Type B pancreatic cell (in vitro differentiated cells): ENCODE results near the gene ARAP2. TPM values are rescaled to one million over a fixed set of nuclear protein-coding genes. Genes with fewer than 3 reads are reported as not detected.

Experiments
- DNase-seq: peaks from one replicate; pipeline ENCODE4 v3.0.0; 2021; ENCODE audit warnings: mixed read lengths; ENCODE audit not compliant: unreplicated experiment; ENCODE audit errors: extremely low spot score
- H3K27ac Mint-ChIP-seq: 2 replicates; pipeline ENCODE4 v1.8.0; 2021; ENCODE audit warnings: mild to moderate bottlenecking, mixed read lengths
- H3K27me3 Mint-ChIP-seq: 2 replicates; pipeline ENCODE4 v1.8.0; 2021; ENCODE audit warnings: mixed read lengths
- H3K36me3 Mint-ChIP-seq: 2 replicates; pipeline ENCODE4 v1.8.0; 2021; ENCODE audit warnings: mixed read lengths
- H3K4me1 Mint-ChIP-seq: one replicate; pipeline ENCODE4 v1.8.0; 2021; ENCODE audit warnings: mixed read lengths; ENCODE audit not compliant: unreplicated experiment
- H3K4me3 Mint-ChIP-seq: 2 replicates; pipeline ENCODE4 v1.8.0; 2021; ENCODE audit warnings: mild to moderate bottlenecking, mixed read lengths
- H3K9me3 Mint-ChIP-seq: 2 replicates; pipeline ENCODE4 v1.8.0; 2021; ENCODE audit warnings: mixed read lengths
- total RNA-seq: library from RNA; stranded (reverse); gene quantifications from 2 replicates; pipeline ENCODE4 v1.2.1, GENCODE V29; 2021; ENCODE audit warnings: low replicate concordance
- TF ChIP-seq, protein P1 (sequence below): fragments of 200-600 bp; sonication (generic); conservative IDR thresholded peaks from 2 replicates; pipeline ENCODE4 v1.5.0; 2021; ENCODE audit warnings: antibody characterized with exemption, mild to moderate bottlenecking

The ARAP2 gene
- total RNA-seq, 1 donor from 2014 or later: 10.8 TPM

DNA sequence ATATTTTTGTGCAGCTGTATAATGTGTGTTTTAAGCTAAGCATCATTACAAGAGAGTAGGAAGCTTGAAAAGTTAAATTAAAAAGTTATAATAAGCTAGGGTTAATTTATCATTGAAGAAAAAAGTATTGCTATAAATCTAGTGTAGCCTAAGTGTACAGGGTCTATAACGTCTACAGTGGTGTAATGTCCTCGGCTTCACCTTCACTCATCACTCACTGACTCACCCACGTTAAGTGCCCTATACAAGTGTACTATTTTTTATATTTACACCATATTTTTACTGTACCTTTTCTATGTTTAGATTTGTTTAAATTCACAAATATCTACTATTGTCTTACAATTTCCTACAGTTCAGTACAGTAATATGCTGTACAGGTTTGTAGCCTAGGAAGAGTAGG is 23.5 kb downstream of the ARAP2 start:
- TF ChIP-seq, protein P1, sequence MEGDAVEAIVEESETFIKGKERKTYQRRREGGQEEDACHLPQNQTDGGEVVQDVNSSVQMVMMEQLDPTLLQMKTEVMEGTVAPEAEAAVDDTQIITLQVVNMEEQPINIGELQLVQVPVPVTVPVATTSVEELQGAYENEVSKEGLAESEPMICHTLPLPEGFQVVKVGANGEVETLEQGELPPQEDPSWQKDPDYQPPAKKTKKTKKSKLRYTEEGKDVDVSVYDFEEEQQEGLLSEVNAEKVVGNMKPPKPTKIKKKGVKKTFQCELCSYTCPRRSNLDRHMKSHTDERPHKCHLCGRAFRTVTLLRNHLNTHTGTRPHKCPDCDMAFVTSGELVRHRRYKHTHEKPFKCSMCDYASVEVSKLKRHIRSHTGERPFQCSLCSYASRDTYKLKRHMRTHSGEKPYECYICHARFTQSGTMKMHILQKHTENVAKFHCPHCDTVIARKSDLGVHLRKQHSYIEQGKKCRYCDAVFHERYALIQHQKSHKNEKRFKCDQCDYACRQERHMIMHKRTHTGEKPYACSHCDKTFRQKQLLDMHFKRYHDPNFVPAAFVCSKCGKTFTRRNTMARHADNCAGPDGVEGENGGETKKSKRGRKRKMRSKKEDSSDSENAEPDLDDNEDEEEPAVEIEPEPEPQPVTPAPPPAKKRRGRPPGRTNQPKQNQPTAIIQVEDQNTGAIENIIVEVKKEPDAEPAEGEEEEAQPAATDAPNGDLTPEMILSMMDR: no peak
- DNase-seq: no peak

DNA sequence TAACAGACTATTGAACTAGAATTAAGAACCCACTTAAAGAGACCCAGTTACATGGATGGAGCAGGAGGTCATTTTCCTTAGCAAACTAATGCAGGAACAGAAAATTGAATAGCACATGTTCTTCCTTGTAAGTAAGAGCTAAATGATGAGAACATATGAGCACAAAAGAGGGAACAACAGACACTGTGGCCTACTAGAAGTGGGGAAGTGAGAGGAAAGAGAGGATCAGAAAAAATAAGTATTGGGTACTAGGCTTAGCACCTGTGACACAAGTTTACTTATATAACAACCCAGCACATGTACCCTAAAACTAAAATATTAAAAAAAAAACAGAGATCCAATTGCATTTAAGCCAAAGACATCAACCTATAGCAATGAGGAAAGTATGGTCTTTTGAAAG is 26.2 kb downstream of the ARAP2 start:
- H3K4me3 Mint-ChIP-seq: no peak overlapping the region
- TF ChIP-seq, protein P1: no peak
- peaks cover 7% of the 10 kb centered on the region for H3K4me1 Mint-ChIP-seq
- no peaks in the 10 kb centered on the region for H3K36me3 Mint-ChIP-seq
- H3K9me3 Mint-ChIP-seq: no peaks in the 10 kb centered on the region
- H3K27me3 Mint-ChIP-seq: no peaks in the 10 kb centered on the region
- DNase-seq: no peak
- H3K27ac Mint-ChIP-seq: no peak overlapping the region

More for the DNA sequence above, 23.5 kb downstream of the ARAP2 start:
- Mint-ChIP-seq H3K9me3 (no peaks in the 10 kb centered on the region), H3K36me3 (no peaks in the 10 kb centered on the region), H3K27ac (no peak overlapping the region), H3K4me3 (no peak overlapping the region), H3K27me3 (no peaks in the 10 kb centered on the region), H3K4me1 (peaks cover 9% of the 10 kb centered on the region)

DNA sequence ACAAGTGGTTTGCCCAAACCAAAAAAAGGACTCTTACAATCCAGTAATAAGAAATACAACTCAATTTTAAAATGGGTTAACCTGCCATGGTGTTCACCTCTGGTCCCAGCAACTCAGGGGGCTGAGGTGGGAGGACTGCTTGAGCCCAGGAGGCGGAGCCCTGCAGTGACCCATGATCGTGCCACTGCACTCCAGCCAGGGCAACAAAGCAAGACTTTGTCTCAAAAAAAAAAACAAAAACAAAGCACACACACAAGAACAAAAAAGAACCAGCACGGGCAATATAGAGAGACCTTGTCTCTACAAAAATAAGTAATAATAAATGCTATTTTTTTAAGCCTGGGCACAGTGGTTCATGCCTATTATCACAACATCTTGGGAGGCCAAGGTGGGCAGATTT is 28.7 kb downstream of the ARAP2 start:
- no peak overlapping the region for H3K27ac Mint-ChIP-seq
- peaks cover 7% of the 10 kb centered on the region for H3K4me1 Mint-ChIP-seq
- H3K9me3 Mint-ChIP-seq: no peaks in the 10 kb centered on the region
- no peak for DNase-seq
- H3K4me3 Mint-ChIP-seq: no peak overlapping the region
- H3K27me3 Mint-ChIP-seq: no peaks in the 10 kb centered on the region
- TF ChIP-seq, protein P1: no peak
- H3K36me3 Mint-ChIP-seq: no peaks in the 10 kb centered on the region

DNA sequence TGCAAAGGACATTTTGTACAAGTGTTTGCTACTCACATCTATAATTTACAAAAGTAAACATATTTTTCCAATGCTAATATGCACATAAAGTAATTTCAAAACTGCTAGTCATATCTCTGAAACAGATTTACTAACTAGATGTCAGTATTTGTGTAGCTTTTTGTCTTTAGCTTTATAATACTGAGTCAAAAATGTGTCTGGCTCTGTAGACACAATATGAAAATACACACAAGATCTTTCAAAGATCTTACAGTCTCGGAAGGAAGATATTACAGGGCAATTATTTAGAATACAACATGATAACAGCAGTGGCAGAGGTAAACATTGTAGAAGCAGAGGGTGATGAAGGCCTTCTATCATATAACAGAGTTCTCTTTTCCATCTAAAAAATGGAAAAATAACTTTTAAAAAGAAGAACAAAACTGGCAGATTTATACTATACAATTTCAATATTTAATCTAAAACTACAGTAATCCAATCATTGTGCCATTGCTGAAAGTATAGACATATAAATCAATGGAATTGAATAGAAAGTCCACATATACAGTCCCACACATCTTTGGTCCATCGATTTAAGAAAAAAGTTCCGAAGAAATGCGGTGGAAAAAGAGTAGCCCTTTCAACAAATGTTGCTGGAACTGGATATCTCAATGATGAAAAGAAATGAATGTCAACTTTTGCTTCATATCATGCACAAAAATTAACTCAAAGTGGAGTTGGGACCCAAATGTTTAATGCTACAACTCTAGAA is 29.4 kb downstream of the ARAP2 start:
- Mint-ChIP-seq H3K9me3 (no peaks in the 10 kb centered on the region), H3K36me3 (no peaks in the 10 kb centered on the region), H3K4me3 (no peak overlapping the region), H3K27ac (no peak overlapping the region), H3K27me3 (no peaks in the 10 kb centered on the region), H3K4me1 (peaks cover 7% of the 10 kb centered on the region)
- DNase-seq: no peak
- TF ChIP-seq, protein P1: no peak

DNA sequence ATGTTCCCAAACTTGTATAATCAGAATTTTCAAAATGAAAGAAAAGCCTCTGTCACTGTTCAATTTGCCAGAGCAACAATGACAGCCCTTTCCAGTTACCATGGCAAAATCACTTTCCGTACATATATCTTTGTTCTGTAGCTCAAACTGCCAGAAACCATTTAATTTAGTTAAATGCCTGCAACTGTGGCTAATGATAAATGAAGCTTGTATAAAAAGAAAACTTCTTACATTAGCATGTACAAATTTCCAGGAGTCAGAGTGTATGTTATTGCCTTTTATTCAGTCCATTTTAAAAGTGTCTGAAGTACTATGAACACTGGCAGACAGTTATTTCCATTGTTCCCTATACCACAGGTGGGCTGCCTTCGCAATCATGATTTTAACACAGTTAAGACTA is 30.3 kb downstream of the ARAP2 start:
- H3K27me3 Mint-ChIP-seq: no peaks in the 10 kb centered on the region
- TF ChIP-seq, protein P1: no peak
- no peaks in the 10 kb centered on the region for H3K9me3 Mint-ChIP-seq
- no peak overlapping the region for H3K27ac Mint-ChIP-seq
- H3K36me3 Mint-ChIP-seq: no peaks in the 10 kb centered on the region
- no peak for DNase-seq
- H3K4me1 Mint-ChIP-seq: peaks cover 7% of the 10 kb centered on the region
- no peak overlapping the region for H3K4me3 Mint-ChIP-seq

DNA sequence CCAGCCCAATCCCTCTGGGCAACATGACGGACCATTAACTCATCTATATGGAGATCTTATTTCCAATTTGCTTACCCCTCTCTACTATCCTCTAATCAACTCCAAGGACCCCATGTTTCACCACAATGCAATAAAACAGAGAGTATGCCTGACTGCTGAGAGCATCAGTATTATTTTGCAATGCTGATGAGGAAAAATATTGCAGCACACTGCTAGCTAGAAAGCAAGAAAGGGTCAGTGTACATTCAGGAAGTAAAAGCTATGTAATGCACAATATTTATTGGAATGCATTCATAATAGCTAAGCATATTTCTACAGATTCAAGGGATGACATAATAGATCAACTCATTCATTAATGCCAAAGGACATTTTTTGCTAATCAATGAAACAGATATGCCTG is 33.2 kb downstream of the ARAP2 start:
- TF ChIP-seq, protein P1: no peak
- Mint-ChIP-seq H3K9me3 (no peaks in the 10 kb centered on the region), H3K4me1 (peaks cover 15% of the 10 kb centered on the region), H3K36me3 (no peaks in the 10 kb centered on the region), H3K27ac (no peak overlapping the region), H3K4me3 (no peak overlapping the region), H3K27me3 (no peaks in the 10 kb centered on the region)
- DNase-seq: no peak
